Fibroblast of pulmonary artery (primary cell): ENCODE measurements around the gene ZNF296.

Experiments
- DNase-seq: peaks from one replicate; pipeline ENCODE4 v3.0.0-alpha.2; 2010; ENCODE audit warnings: low read depth
- H3K4me3 ChIP-seq: replicated peaks from 2 replicates; pipeline ENCODE4 v1.5.1; 2011; ENCODE audit warnings: low read depth, mild to moderate bottlenecking, control low read depth, low read length, moderate library complexity
- CTCF ChIP-seq: IDR thresholded peaks from 2 replicates; pipeline ENCODE4 v1.5.1; 2011; ENCODE audit warnings: mild to moderate bottlenecking, control low read depth, low read length, inconsistent platforms; ENCODE audit errors: missing control alignments

The ZNF296 gene

DNA sequence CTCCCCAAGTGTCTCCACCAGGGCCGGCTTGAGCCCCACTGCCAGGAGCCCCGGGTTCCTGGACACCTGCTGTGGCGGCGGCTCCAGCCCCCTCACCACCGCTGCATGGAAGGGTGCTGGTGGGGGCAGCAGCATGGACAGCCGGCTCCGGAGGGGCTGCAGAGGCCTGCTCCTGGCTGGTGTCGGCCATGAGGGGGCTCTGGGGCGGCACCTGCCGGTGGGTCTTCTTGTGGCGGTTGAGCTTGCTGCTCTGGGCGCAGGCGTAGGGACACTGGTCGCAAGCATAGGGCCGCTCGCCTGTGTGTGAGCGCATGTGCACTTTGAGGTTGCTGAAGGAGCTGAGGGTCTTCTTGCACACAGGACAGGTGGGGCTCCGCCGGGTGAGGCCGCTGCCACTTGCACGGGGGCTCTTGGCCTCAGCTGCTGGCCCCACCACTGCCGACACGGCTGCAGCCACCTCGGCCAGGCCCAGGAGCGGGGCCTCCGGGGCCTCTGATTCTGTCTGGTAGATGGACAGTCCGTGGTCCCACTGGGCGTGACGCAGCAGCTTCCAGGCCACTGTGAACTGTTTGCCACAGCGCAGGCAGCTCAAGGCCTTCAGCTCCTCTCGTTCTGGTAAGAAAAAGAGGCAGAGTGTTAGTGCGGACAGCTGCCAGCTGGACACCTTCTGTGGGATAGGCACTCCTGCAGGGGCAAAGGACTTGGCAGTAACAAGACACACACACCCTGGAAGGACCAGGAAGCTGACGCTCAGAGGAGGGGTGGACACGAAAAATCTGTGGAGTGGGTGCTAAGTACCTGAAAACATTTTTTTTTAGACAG lies 4.1 kb downstream of the ZNF296 start:
- TF ChIP-seq CTCF: no peak
- no peak overlapping the region for H3K4me3 ChIP-seq

GRCh38 chr19:45071545-45071938 lies 4.7 kb downstream of the ZNF296 start:
- TF ChIP-seq CTCF: no peak
- DNase-seq: no peak
- no peak overlapping the region for H3K4me3 ChIP-seq

More for the DNA sequence above, 4.1 kb downstream of the ZNF296 start:
- DNase-seq: no peak

DNA sequence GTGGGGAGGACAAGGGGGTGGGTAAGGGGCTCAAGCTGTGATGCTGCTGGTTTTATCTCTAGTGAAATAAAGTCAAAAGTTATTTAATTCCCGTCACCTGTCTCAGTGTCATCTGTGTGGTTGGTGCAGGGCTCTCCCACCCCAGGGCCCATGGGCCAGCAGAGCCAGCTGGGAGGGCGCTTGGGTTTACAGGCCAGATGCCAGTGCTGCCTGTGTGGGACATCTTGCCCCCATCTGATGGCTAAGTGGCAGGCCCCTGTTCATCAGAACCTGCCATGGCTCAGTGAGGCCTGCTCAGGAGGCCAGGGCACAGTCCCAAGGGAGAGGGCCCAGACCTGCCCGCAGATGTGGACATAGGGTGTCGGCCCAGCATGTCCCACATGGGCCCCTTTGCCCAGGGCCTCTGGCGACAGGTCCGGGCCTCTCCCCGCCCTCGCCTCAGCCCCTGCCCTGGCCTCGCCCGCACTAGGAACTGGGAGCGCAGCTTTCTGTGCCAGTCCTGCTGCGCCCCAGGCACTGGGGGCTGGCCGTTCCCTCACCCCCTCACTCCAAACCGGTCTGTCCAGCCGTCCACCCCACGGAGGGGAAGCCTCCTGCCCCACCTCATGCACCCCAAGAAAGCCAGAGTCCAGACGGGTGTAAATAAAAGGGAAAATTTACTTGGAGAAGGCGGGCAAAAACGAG lies 5.3 kb downstream of the ZNF296 start:
- no peak for TF ChIP-seq CTCF
- DNase-seq: no peak
- no peak overlapping the region for H3K4me3 ChIP-seq

DNA sequence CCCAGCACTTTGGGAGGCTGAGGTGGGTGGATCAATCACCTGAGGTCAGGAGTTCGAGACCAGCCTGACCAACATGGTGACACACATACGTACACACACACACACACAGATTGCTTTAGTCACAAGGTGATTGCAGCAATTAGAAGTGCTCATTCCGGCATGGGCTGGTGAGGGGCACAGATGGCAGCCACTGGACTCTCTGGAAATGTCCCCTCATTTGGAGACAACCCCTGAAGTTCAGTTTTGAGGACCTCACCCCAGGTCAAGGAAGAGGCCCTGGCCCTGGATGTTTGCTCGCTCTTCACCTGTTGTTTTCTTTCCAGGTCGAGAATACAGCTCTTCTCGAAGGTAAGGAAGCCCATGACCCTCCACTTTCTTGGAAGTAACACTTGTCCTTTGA lies 6.1 kb downstream of the ZNF296 start:
- no peak for TF ChIP-seq CTCF

DNA sequence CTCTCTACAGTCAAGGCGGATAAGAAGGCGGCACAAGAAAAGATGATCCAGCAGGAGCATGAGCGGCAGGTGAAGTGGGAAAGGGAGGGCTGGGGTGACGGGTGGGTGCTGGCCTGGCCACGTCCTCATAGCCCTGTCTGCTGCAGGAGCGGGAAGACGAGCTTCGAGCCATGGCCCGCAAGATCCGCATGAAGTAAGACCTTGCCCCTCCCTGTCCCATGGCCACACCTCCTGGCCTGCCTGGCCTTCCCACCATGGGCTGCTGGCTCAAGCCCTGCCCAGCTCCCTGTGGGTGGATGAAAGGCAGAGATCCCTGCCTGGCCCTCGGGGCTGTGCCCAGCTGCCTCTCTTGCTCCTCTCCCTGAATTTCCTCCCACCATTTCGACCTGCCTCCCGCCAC lies 7.2 kb downstream of the ZNF296 start:
- H3K4me3 ChIP-seq: no peak overlapping the region
- no peak for DNase-seq
- no peak for TF ChIP-seq CTCF

More for the DNA sequence above, 6.1 kb downstream of the ZNF296 start:
- DNase-seq: no peak
- H3K4me3 ChIP-seq: no peak overlapping the region

DNA sequence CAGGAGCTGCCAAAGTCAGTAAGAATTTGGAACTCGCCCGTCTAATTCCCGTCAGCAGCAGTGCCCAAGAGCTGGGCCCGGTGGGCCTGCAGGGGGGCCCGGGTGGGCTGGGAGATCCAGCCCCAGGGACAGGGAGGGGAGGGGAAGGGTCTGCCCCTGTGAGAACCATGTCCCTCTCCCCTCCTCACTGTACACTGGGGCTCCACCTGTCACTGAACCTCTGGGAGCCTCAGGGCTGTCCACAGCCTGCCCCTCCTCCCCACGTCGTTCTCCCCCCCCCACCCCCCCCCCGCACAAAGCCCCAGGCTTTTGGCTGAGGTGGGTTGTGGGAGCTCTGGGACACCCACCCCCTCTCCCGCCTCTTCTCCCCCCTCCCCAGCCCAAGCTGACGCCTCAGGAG lies 8.2 kb downstream of the ZNF296 start:
- TF ChIP-seq CTCF: no peak
- H3K4me3 ChIP-seq: no peak overlapping the region
- DNase-seq: no peak
